Stimulated activated CD8-positive, alpha-beta memory T cell treated with anti-CD3 and anti-CD28 coated beads, Interleukin-15, amount 100 ng/mL, for 1 hour (primary cell): ENCODE measurements around the gene DFFB.
A peak's percentile ranks its signal among the peaks of the same experiment; 100 is the strongest.
"Not testable (repeated sequence)": the region's sequence is repeated elsewhere in the genome, so short reads cannot be mapped to it uniquely, and the experiment has no call there.

ENCODE experiments used
- DNase-seq: peaks from one replicate; pipeline ENCODE4 v3.0.0-alpha.2; 2020; ENCODE audit warnings: low read depth

The DFFB gene

GRCh38 chr1:3910049-3910731 is 52.9 kb downstream of the DFFB start:
- no peak for DNase-seq

DNA sequence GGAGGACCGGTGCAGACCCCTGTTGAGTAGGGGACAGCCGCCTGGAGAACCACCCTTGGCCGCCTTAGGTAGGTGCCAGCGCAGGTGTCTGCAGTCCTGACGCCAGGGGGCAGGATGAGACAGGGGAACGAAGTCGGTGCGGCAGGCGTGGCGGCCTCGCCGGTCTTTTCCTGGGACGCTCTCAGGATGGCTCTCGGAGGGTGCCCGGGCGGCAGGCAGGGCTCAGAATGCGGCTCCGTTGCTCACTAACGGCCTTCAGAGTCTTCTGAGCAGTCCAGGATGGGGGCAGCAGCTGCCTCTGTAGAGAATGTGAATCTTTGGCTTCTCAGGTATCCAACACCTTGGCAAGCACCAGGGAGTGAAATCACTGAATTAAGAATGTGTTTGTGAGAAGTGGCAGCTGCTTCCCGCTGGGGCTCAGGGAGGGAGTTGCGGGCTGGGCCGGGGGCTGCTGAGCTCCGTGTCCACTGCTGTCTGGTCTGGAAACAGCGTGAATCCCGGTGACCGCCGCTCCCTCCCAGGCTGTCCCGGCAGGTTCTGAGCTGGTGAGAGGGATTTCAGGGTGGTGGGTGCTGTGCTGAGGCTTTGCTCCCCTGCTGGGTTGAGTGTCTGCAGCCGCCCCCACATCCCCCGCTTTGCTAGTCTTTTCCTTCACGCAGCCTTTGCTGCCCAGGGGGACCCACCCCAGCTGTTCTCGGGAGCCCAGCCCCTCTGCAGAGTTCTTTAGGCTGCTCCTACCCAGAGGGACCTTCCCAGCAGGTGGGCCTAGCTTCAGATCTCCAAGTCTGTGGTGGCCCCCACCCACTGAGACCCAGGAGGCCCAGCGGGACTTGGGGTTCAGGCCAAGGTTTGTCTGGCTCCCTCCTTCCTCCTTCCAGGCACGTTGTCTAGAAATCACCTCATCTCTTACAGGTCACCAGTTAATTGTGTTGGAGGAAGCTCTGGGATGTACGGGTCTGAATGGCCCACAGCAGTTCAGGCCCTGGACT is 53.9 kb downstream of the DFFB start:
- peak; percentile 57 for DNase-seq

GRCh38 chr1:3911981-3912808 is 54.9 kb downstream of the DFFB start:
- no peak for DNase-seq

DNA sequence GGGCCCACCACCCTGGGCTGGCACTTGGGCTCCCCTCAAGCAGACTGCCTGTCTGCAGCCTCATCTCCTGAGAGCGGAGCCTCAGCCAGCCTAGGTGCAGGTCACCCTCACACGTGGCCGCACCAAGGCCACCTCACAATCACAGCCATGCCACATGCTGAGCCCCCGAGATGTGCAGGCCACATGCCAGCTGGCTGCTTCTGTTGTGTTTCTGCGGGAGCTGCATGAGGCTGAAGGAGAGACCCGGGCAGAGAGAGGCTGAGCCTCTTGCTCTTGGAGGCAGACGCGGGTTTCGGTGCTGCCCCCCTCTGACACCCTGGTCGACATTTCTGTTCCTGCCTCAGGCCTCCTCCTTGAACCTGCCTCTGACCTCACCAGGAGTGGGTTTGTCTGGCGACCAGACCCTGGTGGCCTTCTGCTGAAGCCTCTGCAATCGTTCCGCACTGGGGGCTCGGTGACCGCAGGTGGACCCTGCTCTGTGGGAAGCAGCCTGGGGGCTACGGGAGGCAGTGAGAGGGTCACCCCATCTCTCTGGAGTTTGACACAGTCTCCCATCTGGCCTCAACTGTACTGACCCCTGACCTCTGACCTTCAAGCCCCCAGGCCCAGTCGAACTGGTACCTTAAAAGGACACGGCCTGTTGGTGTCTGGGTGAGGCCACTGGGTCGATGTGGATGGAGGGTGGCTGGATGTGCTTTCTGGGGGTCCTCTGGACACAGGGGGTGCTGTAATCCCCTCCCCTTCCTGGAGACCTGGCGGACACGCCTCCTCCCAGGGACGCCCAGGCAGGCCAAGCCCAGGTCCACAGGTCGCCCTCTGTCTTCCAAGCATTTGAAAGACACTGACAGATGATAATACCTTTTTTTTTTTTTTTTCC is 55.8 kb downstream of the DFFB start:
- DNase-seq: no peak

- no peak for DNase-seq
Observed at GRCh38 chr1:3914331-3914851, 57.1 kb downstream of the DFFB start.

GRCh38 chr1:3914911-3915310 is 57.6 kb downstream of the DFFB start:
- DNase-seq: no peak

GRCh38 chr1:3915551-3916121 is 58.4 kb downstream of the DFFB start:
- no peak for DNase-seq

GRCh38 chr1:3917761-3918160 is 60.5 kb downstream of the DFFB start:
- DNase-seq: no peak

DNA sequence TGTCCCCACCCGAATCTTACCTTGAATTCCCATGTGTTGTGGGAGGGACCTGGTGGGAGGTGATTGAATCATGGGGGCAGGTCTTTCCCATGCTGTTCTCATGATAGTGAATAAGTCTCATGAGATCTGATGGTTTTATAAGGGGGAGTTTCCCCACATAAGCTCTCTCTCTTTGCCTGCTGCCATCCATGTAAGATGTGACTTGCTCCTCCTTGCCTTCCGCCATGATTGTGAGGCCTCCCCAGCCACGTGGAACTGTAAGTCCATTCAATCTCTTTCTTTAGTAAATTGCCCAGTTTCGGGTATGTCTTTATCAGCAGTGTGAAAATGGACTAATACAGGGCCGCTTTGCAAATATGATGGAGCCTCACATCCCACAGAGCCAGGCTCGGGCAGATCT is 61.1 kb downstream of the DFFB start:
- not testable (repeated sequence) for DNase-seq

GRCh38 chr1:3918966-3919611 is 61.8 kb downstream of the DFFB start:
- no peak for DNase-seq

GRCh38 chr1:3919706-3920105 is 62.4 kb downstream of the DFFB start:
- no peak for DNase-seq

GRCh38 chr1:3921765-3922164 is 64.5 kb downstream of the DFFB start:
- no peak for DNase-seq

GRCh38 chr1:3922201-3922725 is 65.0 kb downstream of the DFFB start:
- DNase-seq: no peak

DNA sequence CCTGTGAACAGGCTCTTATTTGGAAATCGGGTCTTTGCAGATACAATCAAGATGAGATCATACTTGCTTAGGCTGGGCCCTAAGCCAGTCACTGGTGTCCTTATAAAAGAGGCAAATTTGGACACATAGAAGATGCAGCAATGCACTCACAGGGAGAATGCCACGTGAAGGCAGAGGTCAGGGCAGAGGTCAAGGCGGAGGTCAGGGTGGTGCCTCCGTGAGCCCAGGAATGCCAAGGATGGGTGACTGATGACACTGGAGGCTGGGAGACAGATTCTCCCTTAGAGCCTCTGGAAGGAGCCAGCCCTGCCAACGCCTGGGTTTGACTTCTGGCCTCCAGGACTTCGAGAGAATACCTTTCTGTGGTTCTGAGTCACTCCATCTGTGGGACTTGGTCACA is 65.6 kb downstream of the DFFB start:
- DNase-seq: no peak

DNA sequence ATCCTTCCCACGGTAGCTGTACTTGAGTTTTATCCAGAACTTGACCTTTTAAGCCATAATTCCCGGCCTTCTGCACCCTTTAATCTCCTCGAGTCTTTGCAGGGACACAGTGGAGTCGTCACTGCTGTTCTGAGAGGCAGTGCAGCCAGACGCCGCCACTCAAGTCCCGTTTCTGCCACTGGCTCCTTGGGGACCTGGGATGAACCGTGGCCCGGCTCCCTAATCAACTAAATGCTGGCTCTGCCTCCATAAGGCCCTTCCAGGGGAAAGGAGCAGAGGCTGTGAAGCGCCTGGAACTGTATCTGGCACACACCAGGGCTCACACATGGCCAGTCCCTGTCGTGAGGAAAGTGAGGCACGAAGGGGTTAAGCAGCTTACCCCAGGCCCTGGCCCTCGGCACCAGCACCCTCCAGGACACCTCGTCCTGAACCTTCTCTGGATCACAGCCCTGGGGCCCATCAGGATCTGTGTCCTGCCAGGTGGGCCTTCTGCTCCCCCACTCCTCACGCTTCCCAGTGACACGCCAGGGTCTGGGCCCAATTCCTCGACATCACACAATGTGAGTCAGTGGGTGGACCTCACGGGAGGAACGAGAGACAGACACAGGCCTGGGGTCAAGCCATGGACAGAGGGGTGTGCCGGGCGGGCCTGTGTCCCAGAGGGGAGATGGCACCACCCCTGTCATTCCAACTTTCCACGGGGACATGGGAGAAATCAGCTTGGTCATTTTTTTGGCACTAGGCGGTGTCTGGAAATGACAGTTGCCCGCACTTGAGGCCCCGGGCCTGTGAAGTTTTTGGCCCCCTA is 66.3 kb downstream of the DFFB start:
- DNase-seq: no peak

- no peak for DNase-seq
Observed at GRCh38 chr1:3924186-3924824, 67.0 kb downstream of the DFFB start.

DNA sequence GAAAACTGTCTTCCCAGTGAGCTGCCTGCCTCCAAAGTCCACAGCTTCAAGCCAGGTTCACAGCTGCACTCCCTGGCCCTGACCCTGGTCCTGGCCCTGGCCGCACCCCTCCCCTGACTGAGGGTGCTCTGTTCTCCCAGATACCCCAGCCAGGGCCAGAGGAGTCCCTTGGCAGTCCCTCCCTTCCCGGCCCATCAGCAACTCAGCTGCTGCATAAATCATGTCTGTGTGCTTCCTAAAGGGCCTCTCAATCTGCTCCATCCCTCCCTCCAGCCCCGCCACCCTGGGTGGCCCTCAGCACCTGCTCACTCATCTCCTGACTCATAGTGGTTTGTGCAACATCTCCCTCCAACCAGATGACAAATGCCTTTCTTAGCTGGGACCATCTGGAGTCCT is 67.5 kb downstream of the DFFB start:
- DNase-seq: no peak

GRCh38 chr1:3925256-3925655 is 68.0 kb downstream of the DFFB start:
- no peak for DNase-seq

DNA sequence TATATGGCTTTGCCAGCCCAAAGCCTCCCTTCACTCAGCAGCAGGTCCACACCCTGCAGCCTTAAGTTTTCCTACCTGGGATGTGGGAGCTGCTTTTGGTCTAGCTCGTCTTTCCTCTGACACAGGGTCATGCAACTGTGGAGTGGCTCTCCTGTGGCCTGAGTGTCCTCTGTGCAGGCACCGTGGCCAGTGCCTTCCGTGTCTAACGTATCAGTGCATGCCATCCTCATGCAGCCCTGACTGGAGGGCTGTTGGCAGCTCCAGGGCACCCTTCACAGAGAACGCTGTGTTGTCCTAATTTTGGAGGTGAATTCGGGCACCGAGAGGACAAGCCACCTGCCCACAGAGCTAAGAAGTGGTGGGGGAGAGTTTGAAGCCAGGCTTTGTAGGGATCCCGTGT is 68.5 kb downstream of the DFFB start:
- DNase-seq: no peak
